ENCODE data around the gene GUCY1A1. TPM values are rescaled to one million over a fixed set of nuclear protein-coding genes. Genes with fewer than 3 reads are reported as not detected.
A peak's percentile ranks its signal among the peaks of the same experiment; 100 is the strongest.

The GUCY1A1 gene, protein sequence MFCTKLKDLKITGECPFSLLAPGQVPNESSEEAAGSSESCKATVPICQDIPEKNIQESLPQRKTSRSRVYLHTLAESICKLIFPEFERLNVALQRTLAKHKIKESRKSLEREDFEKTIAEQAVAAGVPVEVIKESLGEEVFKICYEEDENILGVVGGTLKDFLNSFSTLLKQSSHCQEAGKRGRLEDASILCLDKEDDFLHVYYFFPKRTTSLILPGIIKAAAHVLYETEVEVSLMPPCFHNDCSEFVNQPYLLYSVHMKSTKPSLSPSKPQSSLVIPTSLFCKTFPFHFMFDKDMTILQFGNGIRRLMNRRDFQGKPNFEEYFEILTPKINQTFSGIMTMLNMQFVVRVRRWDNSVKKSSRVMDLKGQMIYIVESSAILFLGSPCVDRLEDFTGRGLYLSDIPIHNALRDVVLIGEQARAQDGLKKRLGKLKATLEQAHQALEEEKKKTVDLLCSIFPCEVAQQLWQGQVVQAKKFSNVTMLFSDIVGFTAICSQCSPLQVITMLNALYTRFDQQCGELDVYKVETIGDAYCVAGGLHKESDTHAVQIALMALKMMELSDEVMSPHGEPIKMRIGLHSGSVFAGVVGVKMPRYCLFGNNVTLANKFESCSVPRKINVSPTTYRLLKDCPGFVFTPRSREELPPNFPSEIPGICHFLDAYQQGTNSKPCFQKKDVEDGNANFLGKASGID
- polyA plus RNA-seq = 1 to 10 TPM; 1.3 to 8.1 (median 6.4) TPM
- long read RNA-seq, donor 1, partial matches to known transcripts = 8 of 10 reads
- long read RNA-seq, donor 1, other reads (novel, unspliced or antisense) = 0 of 10 reads
- long read RNA-seq, donor 2, partial matches to known transcripts = 0 of 2 reads
- long read RNA-seq, donor 2, other reads (novel, unspliced or antisense) = 0 of 2 reads
- long read RNA-seq, donor 3, partial matches to known transcripts = 9 of 12 reads
- long read RNA-seq, donor 3, other reads (novel, unspliced or antisense) = 0 of 12 reads
- long read RNA-seq, donor 4, partial matches to known transcripts = 0 of 1 reads
- long read RNA-seq, donor 4, other reads (novel, unspliced or antisense) = 0 of 1 reads
- long read RNA-seq, donor 5 = 0 reads
- long read RNA-seq, donor 6 = 0 reads
- long read RNA-seq, donor 7, partial matches to known transcripts = 42 of 50 reads
- long read RNA-seq, donor 7, other reads (novel, unspliced or antisense) = 0 of 50 reads
- long read RNA-seq, donor 8 = 0 reads
- long read RNA-seq, donor 9 = 0 reads
- long read RNA-seq, donor 10, partial matches to known transcripts = 24 of 31 reads
- long read RNA-seq, donor 10, other reads (novel, unspliced or antisense) = 0 of 31 reads

DNA sequence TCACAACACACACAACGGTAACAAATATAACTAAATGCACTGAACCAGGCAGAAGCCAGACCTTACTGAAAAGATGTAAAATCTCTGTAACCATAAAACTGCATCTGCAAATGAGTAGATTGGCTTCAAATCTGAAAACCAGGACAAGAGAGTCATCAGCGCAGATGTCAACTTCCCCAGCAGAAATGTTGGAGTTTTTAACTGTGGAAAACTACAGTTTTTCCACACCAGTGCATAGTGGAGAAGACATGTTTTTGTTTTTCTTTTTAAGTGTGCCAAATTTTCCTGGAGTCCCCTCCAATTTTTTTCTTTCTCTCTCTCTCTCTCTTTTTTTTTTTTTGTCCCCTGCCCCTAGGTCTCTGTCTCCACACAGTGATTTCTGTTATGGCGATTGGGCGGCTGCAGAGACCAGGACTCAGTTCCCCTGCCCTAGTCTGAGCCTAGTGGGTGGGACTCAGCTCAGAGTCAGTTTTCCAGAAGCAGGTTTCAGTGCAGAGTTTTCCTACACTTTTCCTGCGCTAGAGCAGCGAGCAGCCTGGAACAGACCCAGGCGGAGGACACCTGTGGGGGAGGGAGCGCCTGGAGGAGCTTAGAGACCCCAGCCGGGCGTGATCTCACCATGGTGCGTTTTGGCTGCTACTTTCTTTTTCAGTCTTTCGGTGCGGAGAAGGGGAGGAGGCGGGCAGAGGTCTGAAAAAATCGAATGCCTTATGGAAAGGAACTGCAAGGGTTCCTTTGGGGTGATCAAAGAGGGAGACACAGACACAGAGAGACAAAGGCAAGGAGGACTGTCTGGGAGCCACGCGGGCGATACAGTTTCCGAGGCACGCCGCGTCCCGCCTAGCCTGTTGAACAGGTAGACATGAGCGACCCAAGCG is at the start of gene GUCY1A1:
Gene GUCY1A1 (plus strand): TSS at position 505 of the 878 bp plus-strand sequence. CDS start 30,020 bp downstream, outside the sequence.
- no peaks in the 10 kb centered on the region for H3K9me3 ChIP-seq (ENCODE audit: control insufficient read depth in 2 of 2, insufficient read depth in 1 of 2, low read depth in 1 of 2, low read length in 1 of 2)
- H3K27ac ChIP-seq (ENCODE audit: low read depth in 1 of 3, low read length in 2 of 3) = peak within 1 kb of the TSS in 2 of 3 donors; percentile 84 to 95
- FAIRE-seq = no peak
- 5 to 8% (median 6%) methylated on average over 19 to 25 of the region's 25 CpGs for WGBS, 3 donors
- peak within 1 kb of the TSS; percentile 38 to 85 (median 70) for H3K4me3 ChIP-seq (ENCODE audit: low read depth in 1 of 3, low read length in 3 of 3)
- H3K27me3 ChIP-seq (ENCODE audit: control insufficient read depth in 3 of 3, insufficient read depth in 3 of 3, low read length in 3 of 3) = no peaks in the 10 kb centered on the region
- H3K4me1 ChIP-seq (ENCODE audit: control insufficient read depth in 3 of 3, insufficient read depth in 2 of 3, low read depth in 1 of 3, low read length in 2 of 3) = peaks cover 0 to 2% (median 0%) of the 10 kb centered on the region in 3 donors
- DNase-seq = peak in 1 of 2 donors; percentile 43
- no peaks in the 10 kb centered on the region for H3K36me3 ChIP-seq (ENCODE audit: control insufficient read depth in 3 of 3, insufficient read depth in 2 of 3, low read depth in 1 of 3, low read length in 3 of 3)

DNA sequence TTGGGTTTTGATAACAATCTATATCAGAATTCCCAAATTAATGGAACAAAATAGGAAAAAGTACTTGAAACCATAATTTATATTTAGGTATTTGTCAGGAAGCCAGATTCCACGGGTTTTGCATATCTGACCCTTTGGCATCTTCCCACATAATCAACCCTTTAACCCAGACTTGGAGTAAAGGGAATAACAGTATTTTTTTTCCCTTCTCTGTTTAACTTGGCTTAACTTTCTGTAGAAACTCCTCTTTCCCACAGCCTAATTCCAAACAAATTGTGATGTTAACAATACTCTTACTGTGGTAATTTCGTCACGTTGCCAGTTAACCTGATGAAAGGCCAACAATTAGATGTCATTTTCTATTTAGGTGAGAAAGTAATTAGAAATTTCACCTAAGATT is 49.4 kb upstream of the GUCY1A1 start:
- no peak overlapping the region for H3K27ac ChIP-seq (ENCODE audit: low read depth in 1 of 3, low read length in 2 of 3)
- WGBS, 3 donors = 51 to 64% (median 55%) methylated on average over 3 of the region's 3 CpGs

DNA sequence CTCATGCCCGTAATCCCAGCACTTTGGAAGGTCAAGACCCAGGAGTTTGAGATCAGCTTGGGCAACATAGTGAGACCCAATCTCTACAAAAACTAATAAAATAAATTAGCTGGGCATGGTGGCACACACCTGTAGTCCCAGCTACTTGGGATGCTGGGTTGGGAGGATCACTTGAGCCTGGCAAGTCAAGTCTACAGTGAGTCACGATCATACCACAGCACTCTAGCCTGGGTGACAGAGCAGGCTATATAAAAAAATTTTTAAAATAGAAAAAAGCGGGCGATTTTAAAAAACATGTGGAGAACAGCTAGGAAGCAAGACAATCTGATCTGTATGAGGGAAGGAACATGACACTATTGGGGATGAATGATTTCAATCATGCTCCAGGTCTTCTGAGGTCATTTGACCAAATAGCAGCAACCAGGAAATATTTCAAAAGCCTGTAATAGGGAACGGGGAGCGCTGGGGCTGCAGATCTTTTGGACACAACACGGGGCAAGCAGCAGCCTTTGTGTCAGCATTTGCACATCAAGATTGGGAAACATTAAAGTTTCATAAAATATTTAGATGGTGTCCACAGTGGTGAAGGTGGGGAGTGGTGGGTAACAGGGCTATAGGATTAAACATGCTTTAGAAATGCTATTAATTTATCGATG is 48.3 kb upstream of the GUCY1A1 start:
- no peak overlapping the region for H3K27ac ChIP-seq (ENCODE audit: low read depth in 1 of 3, low read length in 2 of 3)
- no peaks in the 10 kb centered on the region for H3K27me3 ChIP-seq (ENCODE audit: control insufficient read depth in 3 of 3, insufficient read depth in 3 of 3, low read length in 3 of 3)
- 81 to 89% (median 85%) methylated on average over 8 of the region's 8 CpGs for WGBS, 3 donors
- DNase-seq = no peak
- H3K4me3 ChIP-seq (ENCODE audit: low read depth in 1 of 3, low read length in 3 of 3) = no peak overlapping the region
- no peaks in the 10 kb centered on the region for H3K4me1 ChIP-seq (ENCODE audit: control insufficient read depth in 3 of 3, insufficient read depth in 2 of 3, low read depth in 1 of 3, low read length in 2 of 3)
- no peak for FAIRE-seq
- H3K36me3 ChIP-seq (ENCODE audit: control insufficient read depth in 3 of 3, insufficient read depth in 2 of 3, low read depth in 1 of 3, low read length in 3 of 3) = no peaks in the 10 kb centered on the region
- no peaks in the 10 kb centered on the region for H3K9me3 ChIP-seq (ENCODE audit: control insufficient read depth in 2 of 2, insufficient read depth in 1 of 2, low read depth in 1 of 2, low read length in 1 of 2)

More for the DNA sequence above, 49.4 kb upstream of the GUCY1A1 start:
- H3K27me3 ChIP-seq (ENCODE audit: control insufficient read depth in 3 of 3, insufficient read depth in 3 of 3, low read length in 3 of 3) = no peaks in the 10 kb centered on the region
- no peak for FAIRE-seq
- no peak overlapping the region for H3K4me3 ChIP-seq (ENCODE audit: low read depth in 1 of 3, low read length in 3 of 3)
- no peak for DNase-seq
- H3K36me3 ChIP-seq (ENCODE audit: control insufficient read depth in 3 of 3, insufficient read depth in 2 of 3, low read depth in 1 of 3, low read length in 3 of 3) = no peaks in the 10 kb centered on the region
- no peaks in the 10 kb centered on the region for H3K9me3 ChIP-seq (ENCODE audit: control insufficient read depth in 2 of 2, insufficient read depth in 1 of 2, low read depth in 1 of 2, low read length in 1 of 2)
- no peaks in the 10 kb centered on the region for H3K4me1 ChIP-seq (ENCODE audit: control insufficient read depth in 3 of 3, insufficient read depth in 2 of 3, low read depth in 1 of 3, low read length in 2 of 3)

DNA sequence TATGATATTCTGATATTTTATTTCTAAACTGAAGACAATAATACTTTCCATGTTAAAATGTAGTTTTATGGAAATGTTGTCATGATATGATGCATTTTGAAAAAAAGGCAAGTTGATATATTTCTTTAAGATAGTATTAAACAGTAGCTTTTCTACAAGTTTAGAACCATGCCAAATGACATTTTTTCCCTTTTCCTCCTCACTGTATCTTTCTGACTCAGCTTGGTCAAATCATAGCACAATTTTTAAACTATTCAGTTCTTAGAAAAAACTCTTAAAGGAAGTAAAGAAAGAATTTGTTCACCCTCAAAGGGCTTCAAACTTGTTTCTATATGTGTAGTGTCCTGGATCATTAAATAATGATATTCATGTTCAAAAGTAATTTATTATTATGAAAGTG is 46.0 kb upstream of the GUCY1A1 start:
- FAIRE-seq = no peak
- no peaks in the 10 kb centered on the region for H3K36me3 ChIP-seq (ENCODE audit: control insufficient read depth in 3 of 3, insufficient read depth in 2 of 3, low read depth in 1 of 3, low read length in 3 of 3)

DNA sequence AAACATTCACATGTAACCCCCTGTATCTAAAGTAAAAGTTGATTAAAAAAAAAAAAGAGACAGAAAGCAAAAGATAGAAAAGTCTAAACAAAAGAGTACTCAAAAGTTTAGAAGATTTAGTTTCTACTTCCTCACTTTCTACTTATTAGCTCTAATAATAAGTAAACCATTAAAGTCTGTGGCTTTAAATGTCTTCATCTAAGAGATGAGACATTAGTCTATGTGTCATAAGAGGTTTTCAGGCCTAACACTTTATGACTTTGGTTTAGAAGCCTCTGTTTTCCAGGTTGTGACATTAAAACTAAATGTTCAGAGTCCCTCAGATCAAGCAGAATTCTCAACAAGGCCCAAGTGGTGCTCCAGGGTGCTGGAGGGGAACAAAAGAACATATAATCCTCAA is 42.2 kb upstream of the GUCY1A1 start:
- Histone ChIP-seq H3K27ac (ENCODE audit: low read depth in 1 of 3, low read length in 2 of 3) (no peak overlapping the region), H3K4me3 (ENCODE audit: low read depth in 1 of 3, low read length in 3 of 3) (no peak overlapping the region), H3K36me3 (ENCODE audit: control insufficient read depth in 3 of 3, insufficient read depth in 2 of 3, low read depth in 1 of 3, low read length in 3 of 3) (no peaks in the 10 kb centered on the region), H3K27me3 (ENCODE audit: control insufficient read depth in 3 of 3, insufficient read depth in 3 of 3, low read length in 3 of 3) (no peaks in the 10 kb centered on the region), H3K9me3 (ENCODE audit: control insufficient read depth in 2 of 2, insufficient read depth in 1 of 2, low read depth in 1 of 2, low read length in 1 of 2) (no peaks in the 10 kb centered on the region), H3K4me1 (ENCODE audit: control insufficient read depth in 3 of 3, insufficient read depth in 2 of 3, low read depth in 1 of 3, low read length in 2 of 3) (no peaks in the 10 kb centered on the region)
- DNase-seq (no peak), FAIRE-seq (no peak)

More for the DNA sequence above, 46.0 kb upstream of the GUCY1A1 start:
- no peaks in the 10 kb centered on the region for H3K4me1 ChIP-seq (ENCODE audit: control insufficient read depth in 3 of 3, insufficient read depth in 2 of 3, low read depth in 1 of 3, low read length in 2 of 3)
- DNase-seq = no peak
- H3K27me3 ChIP-seq (ENCODE audit: control insufficient read depth in 3 of 3, insufficient read depth in 3 of 3, low read length in 3 of 3) = no peaks in the 10 kb centered on the region
- H3K27ac ChIP-seq (ENCODE audit: low read depth in 1 of 3, low read length in 2 of 3) = no peak overlapping the region
- no peak overlapping the region for H3K4me3 ChIP-seq (ENCODE audit: low read depth in 1 of 3, low read length in 3 of 3)
- H3K9me3 ChIP-seq (ENCODE audit: control insufficient read depth in 2 of 2, insufficient read depth in 1 of 2, low read depth in 1 of 2, low read length in 1 of 2) = no peaks in the 10 kb centered on the region

DNA sequence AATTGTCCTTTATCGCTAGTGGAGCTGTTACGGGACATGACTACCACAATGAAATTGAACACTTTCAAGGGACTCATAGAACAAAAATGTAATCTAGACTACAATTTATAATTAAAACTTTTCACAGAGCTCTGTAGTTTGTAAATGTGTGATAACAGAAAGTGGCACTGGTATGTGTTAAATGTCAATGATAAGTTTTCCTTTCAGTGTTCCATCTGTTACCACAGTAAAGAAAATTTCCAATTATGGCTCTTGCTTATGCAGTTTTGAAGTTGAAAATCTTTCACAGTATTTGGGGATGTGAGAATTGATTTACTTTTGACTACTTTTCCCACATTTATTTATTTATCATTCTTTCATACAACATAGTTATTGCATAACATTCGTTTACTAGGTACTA is 40.1 kb upstream of the GUCY1A1 start:
- 71 to 81% (median 78%) methylated on average over 3 of the region's 3 CpGs for WGBS, 3 donors
- FAIRE-seq (no peak), DNase-seq (no peak)
- no peak overlapping the region for H3K4me3 ChIP-seq (ENCODE audit: low read depth in 1 of 3, low read length in 3 of 3)
- no peaks in the 10 kb centered on the region for H3K36me3 ChIP-seq (ENCODE audit: control insufficient read depth in 3 of 3, insufficient read depth in 2 of 3, low read depth in 1 of 3, low read length in 3 of 3)
- H3K4me1 ChIP-seq (ENCODE audit: control insufficient read depth in 3 of 3, insufficient read depth in 2 of 3, low read depth in 1 of 3, low read length in 2 of 3) = no peaks in the 10 kb centered on the region
- no peaks in the 10 kb centered on the region for H3K9me3 ChIP-seq (ENCODE audit: control insufficient read depth in 2 of 2, insufficient read depth in 1 of 2, low read depth in 1 of 2, low read length in 1 of 2)
- no peaks in the 10 kb centered on the region for H3K27me3 ChIP-seq (ENCODE audit: control insufficient read depth in 3 of 3, insufficient read depth in 3 of 3, low read length in 3 of 3)
- H3K27ac ChIP-seq (ENCODE audit: low read depth in 1 of 3, low read length in 2 of 3) = no peak overlapping the region

DNA sequence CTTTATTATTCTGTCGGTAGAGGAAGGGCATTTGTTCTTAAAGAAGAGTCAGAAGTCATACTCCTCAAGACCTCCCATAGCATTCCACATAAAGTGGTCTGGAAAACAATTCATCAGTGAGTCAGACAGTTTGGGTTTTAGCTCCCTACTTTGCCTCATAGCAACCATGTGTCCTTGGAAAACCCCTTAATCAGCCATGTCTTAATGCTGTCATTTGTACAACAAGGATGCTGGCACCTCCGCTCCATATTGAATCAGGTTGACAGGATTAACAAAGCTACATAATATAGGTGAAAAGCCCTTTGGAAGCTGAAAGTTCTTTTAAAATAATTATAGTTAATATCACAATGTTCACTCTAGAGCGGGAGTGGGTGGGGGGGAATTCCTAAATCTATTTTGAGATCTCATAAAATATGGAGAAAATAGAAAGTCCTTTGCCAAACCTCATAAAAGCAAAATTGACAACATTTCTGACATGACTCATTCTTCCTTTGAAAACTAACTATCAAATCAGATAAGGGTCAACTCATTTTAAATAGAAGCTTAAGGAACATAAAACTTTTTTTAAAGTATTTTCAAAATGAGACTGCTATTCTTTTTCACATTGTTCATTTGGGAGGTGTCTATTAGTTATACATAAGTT is 37.3 kb upstream of the GUCY1A1 start:
- H3K27ac ChIP-seq (ENCODE audit: low read depth in 1 of 3, low read length in 2 of 3) = no peak overlapping the region
- no peak for FAIRE-seq
- H3K36me3 ChIP-seq (ENCODE audit: control insufficient read depth in 3 of 3, insufficient read depth in 2 of 3, low read depth in 1 of 3, low read length in 3 of 3) = no peaks in the 10 kb centered on the region
- DNase-seq = no peak
- H3K9me3 ChIP-seq (ENCODE audit: control insufficient read depth in 2 of 2, insufficient read depth in 1 of 2, low read depth in 1 of 2, low read length in 1 of 2) = no peaks in the 10 kb centered on the region
- no peaks in the 10 kb centered on the region for H3K27me3 ChIP-seq (ENCODE audit: control insufficient read depth in 3 of 3, insufficient read depth in 3 of 3, low read length in 3 of 3)
- no peak overlapping the region for H3K4me3 ChIP-seq (ENCODE audit: low read depth in 1 of 3, low read length in 3 of 3)
- no peaks in the 10 kb centered on the region for H3K4me1 ChIP-seq (ENCODE audit: control insufficient read depth in 3 of 3, insufficient read depth in 2 of 3, low read depth in 1 of 3, low read length in 2 of 3)
- WGBS, 3 donors = 73 to 88% (median 77%) methylated on average over 3 of the region's 3 CpGs
